ENCODE data around the gene IRF7.

DNA sequence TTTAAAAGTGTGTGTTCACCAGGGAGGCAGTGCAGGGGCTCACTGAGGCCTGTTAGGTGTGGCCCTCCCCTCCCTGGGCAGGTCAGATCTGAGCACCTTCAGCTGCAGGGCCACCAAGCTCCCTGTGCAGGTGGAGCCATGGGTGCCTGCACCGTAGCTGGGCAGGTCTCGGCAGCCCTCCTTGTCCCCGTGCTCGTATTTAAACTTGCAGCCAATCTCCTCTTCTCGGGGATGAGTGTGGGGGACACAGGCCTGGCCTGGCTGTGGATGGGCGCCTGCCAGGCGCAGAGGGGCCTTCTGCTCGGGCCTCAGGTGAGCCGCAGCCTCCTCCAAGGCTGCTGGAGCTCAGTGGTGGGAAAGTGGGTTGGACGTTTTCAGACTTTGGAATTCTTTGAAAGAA is 20.4 kb downstream of the IRF7 start:
- TF ChIP-seq RAD21 (IDR thresholded peaks at IDR 0.05; ENCODE audit: low read depth) (no peak), EP300 (IDR thresholded peaks at IDR 0.05; ENCODE audit: borderline replicate concordance) (no peak), TAF1 (IDR thresholded peaks at IDR 0.05; ENCODE audit: low read depth) (no peak), USF1 (IDR thresholded peaks at IDR 0.05) (no peak), TCF12 (IDR thresholded peaks at IDR 0.05; ENCODE audit: low read depth) (no peak), YY1 (IDR thresholded peaks at IDR 0.05; ENCODE audit: low read depth) (no peak)
- TF ChIP-seq, protein P1, sequence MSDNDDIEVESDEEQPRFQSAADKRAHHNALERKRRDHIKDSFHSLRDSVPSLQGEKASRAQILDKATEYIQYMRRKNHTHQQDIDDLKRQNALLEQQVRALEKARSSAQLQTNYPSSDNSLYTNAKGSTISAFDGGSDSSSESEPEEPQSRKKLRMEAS (IDR thresholded peaks at IDR 0.05): no peak
- TF ChIP-seq, protein P2, sequence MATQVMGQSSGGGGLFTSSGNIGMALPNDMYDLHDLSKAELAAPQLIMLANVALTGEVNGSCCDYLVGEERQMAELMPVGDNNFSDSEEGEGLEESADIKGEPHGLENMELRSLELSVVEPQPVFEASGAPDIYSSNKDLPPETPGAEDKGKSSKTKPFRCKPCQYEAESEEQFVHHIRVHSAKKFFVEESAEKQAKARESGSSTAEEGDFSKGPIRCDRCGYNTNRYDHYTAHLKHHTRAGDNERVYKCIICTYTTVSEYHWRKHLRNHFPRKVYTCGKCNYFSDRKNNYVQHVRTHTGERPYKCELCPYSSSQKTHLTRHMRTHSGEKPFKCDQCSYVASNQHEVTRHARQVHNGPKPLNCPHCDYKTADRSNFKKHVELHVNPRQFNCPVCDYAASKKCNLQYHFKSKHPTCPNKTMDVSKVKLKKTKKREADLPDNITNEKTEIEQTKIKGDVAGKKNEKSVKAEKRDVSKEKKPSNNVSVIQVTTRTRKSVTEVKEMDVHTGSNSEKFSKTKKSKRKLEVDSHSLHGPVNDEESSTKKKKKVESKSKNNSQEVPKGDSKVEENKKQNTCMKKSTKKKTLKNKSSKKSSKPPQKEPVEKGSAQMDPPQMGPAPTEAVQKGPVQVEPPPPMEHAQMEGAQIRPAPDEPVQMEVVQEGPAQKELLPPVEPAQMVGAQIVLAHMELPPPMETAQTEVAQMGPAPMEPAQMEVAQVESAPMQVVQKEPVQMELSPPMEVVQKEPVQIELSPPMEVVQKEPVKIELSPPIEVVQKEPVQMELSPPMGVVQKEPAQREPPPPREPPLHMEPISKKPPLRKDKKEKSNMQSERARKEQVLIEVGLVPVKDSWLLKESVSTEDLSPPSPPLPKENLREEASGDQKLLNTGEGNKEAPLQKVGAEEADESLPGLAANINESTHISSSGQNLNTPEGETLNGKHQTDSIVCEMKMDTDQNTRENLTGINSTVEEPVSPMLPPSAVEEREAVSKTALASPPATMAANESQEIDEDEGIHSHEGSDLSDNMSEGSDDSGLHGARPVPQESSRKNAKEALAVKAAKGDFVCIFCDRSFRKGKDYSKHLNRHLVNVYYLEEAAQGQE (IDR thresholded peaks at IDR 0.05; ENCODE audit: low read depth): no peak
